Measurements from ENCODE around the gene CCDC12.

- TF ChIP-seq CTCF (IDR thresholded peaks at IDR 0.05; ENCODE audit: insufficient read depth, low read length) (no peak), POLR2AphosphoS5 (IDR thresholded peaks at IDR 0.05; ENCODE audit: low read depth) (no peak), REST (IDR thresholded peaks at IDR 0.05; ENCODE audit: insufficient replicate concordance, low read depth) (no peak), SPI1 (IDR thresholded peaks at IDR 0.05; ENCODE audit: borderline replicate concordance, low read depth) (no peak)
These were observed 16.7 kb upstream of the CCDC12 start for GRCh38 chr3:46993292-46993691.

Data from HL-60 (cell line).